NCI-H2196 treated with DMSO at 0.1 percent for 48 hours (cell line): Measurements from ENCODE around the gene PIGZ.

Experiments
- DNase-seq: peaks from one replicate; lab custom pipeline; 2025; ENCODE audit not compliant: unreplicated experiment; lab: John Stamatoyannopoulos, UW

The PIGZ gene

GRCh38 chr3:196985954-196986885, 17.6 kb upstream of the PIGZ start:
- no peak for DNase-seq

GRCh38 chr3:196985298-196985697, 16.7 kb upstream of the PIGZ start:
- DNase-seq = no peak

GRCh38 chr3:196983186-196983585, 14.6 kb upstream of the PIGZ start:
- DNase-seq = no peak

GRCh38 chr3:196981657-196982056, 13.0 kb upstream of the PIGZ start:
- no peak for DNase-seq

GRCh38 chr3:196979545-196979944, 10.9 kb upstream of the PIGZ start:
- no peak for DNase-seq

- DNase-seq = no peak
These were observed 8.3 kb upstream of the PIGZ start for GRCh38 chr3:196976941-196977340.

GRCh38 chr3:196975349-196975748, 6.7 kb upstream of the PIGZ start:
- no peak for DNase-seq

GRCh38 chr3:196974661-196975060, 6.0 kb upstream of the PIGZ start:
- no peak for DNase-seq

- peak; percentile 69 for DNase-seq
These were observed 2.6 kb upstream of the PIGZ start for GRCh38 chr3:196971094-196971698.

GRCh38 chr3:196970547-196971093, 2.0 kb upstream of the PIGZ start:
- DNase-seq = no peak

GRCh38 chr3:196969660-196970546, 1.3 kb upstream of the PIGZ start:
- DNase-seq = peak; percentile 73

- no peak for DNase-seq
These were observed 564 bp upstream of the PIGZ start for GRCh38 chr3:196969134-196969659.

GRCh38 chr3:196967412-196968232, 1.0 kb downstream of the PIGZ start:
- no peak for DNase-seq

GRCh38 chr3:196966526-196967401, 1.9 kb downstream of the PIGZ start:
- DNase-seq = no peak

GRCh38 chr3:196965804-196966173, 2.8 kb downstream of the PIGZ start:
- no peak for DNase-seq

- DNase-seq = no peak
These were observed 3.4 kb downstream of the PIGZ start for GRCh38 chr3:196965112-196965803.

- DNase-seq = no peak
These were observed 5.0 kb downstream of the PIGZ start for GRCh38 chr3:196963631-196963953.

- no peak for DNase-seq
These were observed 5.6 kb downstream of the PIGZ start for GRCh38 chr3:196962930-196963630.
